HEK293T (cell line): ENCODE data around the gene ANKRD12.
"Not testable (repeated sequence)": the region's sequence is repeated elsewhere in the genome, so short reads cannot be mapped to it uniquely, and the experiment has no call there.

Experiments
- CTCF ChIA-PET: fragments of 350-600 bp; formaldehyde crosslinking; extraction: SDS; loops from one replicate; lab custom pipeline; 2021; ENCODE audit warnings: antibody characterized with exemption, inconsistent platforms; lab: Yijun Ruan, JAX
- POLR2A ChIA-PET: fragments of 350-600 bp; formaldehyde crosslinking; extraction: SDS; loops from one replicate; lab custom pipeline; 2020; ENCODE audit warnings: antibody characterized with exemption, inconsistent platforms; lab: Yijun Ruan, JAX
- DNase-seq: peaks from one replicate; pipeline ENCODE4 v3.0.0; 2012; ENCODE audit warnings: mixed read lengths; ENCODE audit errors: extremely low spot score
- ARNT ChIP-seq: fragments of 450-650 bp; IDR thresholded peaks from 2 replicates; pipeline ENCODE4 v1.6.1; 2017; ENCODE audit warnings: mild to moderate bottlenecking
- BHLHE40 ChIP-seq: fragments of 450-650 bp; IDR thresholded peaks from 2 replicates; pipeline ENCODE4 v1.6.1; 2016; ENCODE audit warnings: mild to moderate bottlenecking, moderate library complexity, borderline replicate concordance
- CTBP1 ChIP-seq: fragments of 450-650 bp; IDR thresholded peaks from 2 replicates; pipeline ENCODE4 v1.6.1; 2016; ENCODE audit warnings: borderline replicate concordance
- ELF4 ChIP-seq: fragments of 450-650 bp; IDR thresholded peaks from 2 replicates; pipeline ENCODE4 v1.6.1; 2017; ENCODE audit warnings: antibody characterized with exemption
- FOXA1 ChIP-seq: fragments of 450-650 bp; IDR thresholded peaks from 2 replicates; pipeline ENCODE4 v1.6.1; 2016; ENCODE audit warnings: mild to moderate bottlenecking
- FOXK2 ChIP-seq: fragments of 450-650 bp; IDR thresholded peaks from 2 replicates; pipeline ENCODE4 v1.6.1; 2016; ENCODE audit warnings: mild to moderate bottlenecking
- FOXM1 ChIP-seq: fragments of 450-650 bp; IDR thresholded peaks from 2 replicates; pipeline ENCODE4 v1.6.1; 2017; ENCODE audit warnings: mild to moderate bottlenecking, borderline replicate concordance
- HDGF ChIP-seq: fragments of 450-650 bp; IDR thresholded peaks from 2 replicates; pipeline ENCODE4 v1.6.1; 2017; ENCODE audit warnings: antibody characterized with exemption, borderline replicate concordance
- L3MBTL2 ChIP-seq: fragments of 450-650 bp; conservative IDR thresholded peaks from 2 replicates; pipeline ENCODE4 v1.6.1; 2016; ENCODE audit warnings: mild to moderate bottlenecking
- LEF1 ChIP-seq: fragments of 450-650 bp; IDR thresholded peaks from 2 replicates; pipeline ENCODE4 v1.6.1; 2017; ENCODE audit warnings: mild to moderate bottlenecking, borderline replicate concordance
- NFRKB ChIP-seq: fragments of 450-650 bp; IDR thresholded peaks from 2 replicates; pipeline ENCODE4 v1.6.1; 2016; ENCODE audit warnings: mild to moderate bottlenecking, moderate library complexity
- PKNOX1 ChIP-seq: fragments of 450-650 bp; IDR thresholded peaks from 2 replicates; pipeline ENCODE4 v1.6.1; 2016
- SP1 ChIP-seq: fragments of 450-650 bp; IDR thresholded peaks from 2 replicates; pipeline ENCODE4 v1.6.1; 2017
- SUZ12 ChIP-seq: fragments of 450-650 bp; IDR thresholded peaks from 2 replicates; pipeline ENCODE4 v1.6.1; 2016; ENCODE audit warnings: mild to moderate bottlenecking
- TARDBP ChIP-seq: fragments of 450-650 bp; IDR thresholded peaks from 2 replicates; pipeline ENCODE4 v1.6.1; 2016
- ZNF384 ChIP-seq: fragments of 450-650 bp; IDR thresholded peaks from 2 replicates; pipeline ENCODE4 v1.6.1; 2016

Gene ANKRD12

GRCh38 chr18:9153256-9153655, 16.7 kb downstream of the ANKRD12 start:
- CTCF ChIA-PET: no interaction called here

GRCh38 chr18:9156604-9157249, 20.1 kb downstream of the ANKRD12 start:
- POLR2A ChIA-PET: no interaction called here
- no peak for DNase-seq
- TF ChIP-seq ELF4: no peak
- TF ChIP-seq FOXA1: no peak
- TF ChIP-seq FOXM1: no peak
- TF ChIP-seq HDGF: no peak
- TF ChIP-seq BHLHE40: no peak
- TF ChIP-seq ZNF384: no peak
- CTCF ChIA-PET: no interaction called here

More at GRCh38 chr18:9153256-9153655, 16.7 kb downstream of the ANKRD12 start:
- POLR2A ChIA-PET: no interaction called here
- TF ChIP-seq FOXK2: no peak
- TF ChIP-seq PKNOX1: no peak
- TF ChIP-seq LEF1: no peak
- no peak for TF ChIP-seq HDGF
- no peak for TF ChIP-seq SP1
- TF ChIP-seq TARDBP: no peak
- TF ChIP-seq FOXM1: no peak
- no peak for TF ChIP-seq NFRKB
- no peak for TF ChIP-seq L3MBTL2
- TF ChIP-seq ELF4: no peak
- TF ChIP-seq CTBP1: no peak
- no peak for DNase-seq

GRCh38 chr18:9157806-9158205, 21.2 kb downstream of the ANKRD12 start:
- DNase-seq: no peak
- ChIA-PET CTCF (no interaction called here), POLR2A (no interaction called here)
- no peak for TF ChIP-seq PKNOX1
- no peak for TF ChIP-seq BHLHE40
- no peak for TF ChIP-seq FOXA1
- no peak for TF ChIP-seq CTBP1
- no peak for TF ChIP-seq NFRKB
- no peak for TF ChIP-seq ZNF384
- TF ChIP-seq SP1: no peak
- no peak for TF ChIP-seq ELF4
- TF ChIP-seq ARNT: no peak
- no peak for TF ChIP-seq FOXM1
- TF ChIP-seq TARDBP: no peak
- TF ChIP-seq FOXK2: no peak
- no peak for TF ChIP-seq L3MBTL2
- no peak for TF ChIP-seq HDGF
- no peak for TF ChIP-seq LEF1
- no peak for TF ChIP-seq SUZ12

GRCh38 chr18:9160014-9160413, 23.4 kb downstream of the ANKRD12 start:
- TF ChIP-seq HDGF (no peak), ARNT (no peak), BHLHE40 (no peak), ELF4 (no peak), NFRKB (no peak), FOXM1 (no peak), FOXK2 (no peak), PKNOX1 (no peak)
- POLR2A ChIA-PET: no interaction called here
- no peak for DNase-seq
- CTCF ChIA-PET: no interaction called here

- CTCF ChIA-PET, DNase-seq, POLR2A ChIA-PET: not testable (repeated sequence)
These were observed 26.1 kb downstream of the ANKRD12 start for GRCh38 chr18:9162663-9163062.

- POLR2A ChIA-PET, CTCF ChIA-PET, DNase-seq: not testable (repeated sequence)
These were observed 27.6 kb downstream of the ANKRD12 start for GRCh38 chr18:9164149-9164548.

GRCh38 chr18:9165883-9166282, 29.3 kb downstream of the ANKRD12 start:
- CTCF ChIA-PET, DNase-seq, POLR2A ChIA-PET: not testable (repeated sequence)

GRCh38 chr18:9169515-9169914, 32.9 kb downstream of the ANKRD12 start:
- CTCF ChIA-PET, POLR2A ChIA-PET, DNase-seq: not testable (repeated sequence)

GRCh38 chr18:9171919-9172318, 35.3 kb downstream of the ANKRD12 start:
- DNase-seq, CTCF ChIA-PET, POLR2A ChIA-PET: not testable (repeated sequence)
